Measurements from ENCODE around the gene ACTL10. TPM values are rescaled to one million over a fixed set of nuclear protein-coding genes. Genes with fewer than 3 reads are reported as not detected.

The ACTL10 gene
- total RNA-seq, 1 experiment from 2014 or later = not detected

Other genes with a start within 250 kb of the ACTL10 start
- gene SNTA1, start 223.2 kb upstream of the ACTL10 start, total RNA-seq (2014; rRNA removed; shearing (Covaris generic)) = 25.8 and 32.4 TPM in 2 replicates
- 7.5 and 13.8 TPM in 2 replicates for gene CBFA2T2, start 176.8 kb upstream of the ACTL10 start, total RNA-seq (2014; rRNA removed; shearing (Covaris generic))
- gene C20orf144, start 4.6 kb upstream of the ACTL10 start, total RNA-seq (2014; rRNA removed; shearing (Covaris generic)) = 0.12 TPM in 1 of 2 replicates, not detected in the other
- 32.0 and 60.5 TPM in 2 replicates for gene NECAB3, start 7.5 kb downstream of the ACTL10 start, total RNA-seq (2014; rRNA removed; shearing (Covaris generic))
- gene E2F1, start 19.4 kb downstream of the ACTL10 start, total RNA-seq (2014; rRNA removed; shearing (Covaris generic)) = 46.3 and 67.8 TPM in 2 replicates
- 15.6 and 18.0 TPM in 2 replicates for gene PXMP4, start 53.4 kb downstream of the ACTL10 start, total RNA-seq (2014; rRNA removed; shearing (Covaris generic))
- gene ZNF341, start 65.1 kb downstream of the ACTL10 start, total RNA-seq (2014; rRNA removed; shearing (Covaris generic)) = 1.7 and 2.6 TPM in 2 replicates
- 71.9 and 81.9 TPM in 2 replicates for gene CHMP4B, start 144.4 kb downstream of the ACTL10 start, total RNA-seq (2014; rRNA removed; shearing (Covaris generic))